Suprapubic skin (tissue), 4 donors: ENCODE data around the gene ANKS4B.
A peak's percentile ranks its signal among the peaks of the same experiment; 100 is the strongest.

Source experiments
- CTCF ChIP-seq, 2 donors: fragments of 200-600 bp in 1 of 2; fragments of 450-650 bp in 1 of 2; sonication (generic) in 1 of 2; IDR thresholded peaks; one replicate each; pipeline ENCODE4 v1.5.1; 2016 to 2019; ENCODE audit warnings: antibody characterized with exemption in 2 of 2, mild to moderate bottlenecking in 1 of 2, moderate library complexity in 1 of 2
- POLR2A ChIP-seq, 2 donors: fragments of 450-650 bp; IDR thresholded peaks; one replicate each; pipeline ENCODE4 v1.6.1; 2017; ENCODE audit warnings: antibody characterized with exemption in 2 of 2, mild to moderate bottlenecking in 2 of 2, moderate library complexity in 2 of 2
- POLR2AphosphoS5 ChIP-seq, 3 donors: sonication (generic); formaldehyde crosslinking; IDR thresholded peaks; one replicate each; pipeline ENCODE4 v1.6.1; 2017; ENCODE audit warnings: antibody characterized with exemption in 3 of 3

- TF ChIP-seq CTCF (IDR thresholded peaks at IDR 0.05) (no peak), POLR2A (IDR thresholded peaks at IDR 0.05) (peak in 1 of 2 donors; percentile 19), POLR2AphosphoS5 (IDR thresholded peaks at IDR 0.05) (peak in 1 of 3 donors; percentile 17)
These were observed 69.5 kb downstream of the ANKS4B start for GRCh38 chr16:21302898-21303528.
